Activated B cell treated with CpG ODN at 0.5 μM for 24 hours (primary cell): Measurements from ENCODE around the gene OR8K3. TPM values are rescaled to one million over a fixed set of nuclear protein-coding genes. Genes with fewer than 3 reads are reported as not detected.

Experiments
- ATAC-seq: fragments of 200-7000 bp; cut with Tn5 transposase; one replicate; pipeline ENCODE4 v1.10.0; 2021; ENCODE audit warnings: low read depth, mild to moderate bottlenecking, moderate library complexity
- CTCF ChIA-PET: fragments of 350-600 bp; sonication (Branson Sonifier 250); formaldehyde crosslinking; loops from one replicate; lab custom pipeline; 2021; ENCODE audit warnings: antibody characterized with exemption; lab: Charles Lee
- POLR2A ChIA-PET: fragments of 350-600 bp; sonication (Branson Sonifier 250); formaldehyde crosslinking; loops from one replicate; lab custom pipeline; 2021; ENCODE audit warnings: antibody characterized with exemption; lab: Charles Lee
- DNase-seq: peaks from one replicate; pipeline ENCODE4 v3.0.0; 2022
- H3K27ac Mint-ChIP-seq: one replicate; pipeline ENCODE4 v1.8.0; 2020; ENCODE audit warnings: mixed read lengths
- H3K27me3 Mint-ChIP-seq: one replicate; pipeline ENCODE4 v1.8.0; 2021; ENCODE audit warnings: mixed read lengths
- H3K36me3 Mint-ChIP-seq: one replicate; pipeline ENCODE4 v1.8.0; 2021; ENCODE audit warnings: low read depth, mixed read lengths
- H3K4me1 Mint-ChIP-seq: one replicate; pipeline ENCODE4 v1.8.0; 2021; ENCODE audit warnings: mixed read lengths
- H3K4me3 Mint-ChIP-seq: one replicate; pipeline ENCODE4 v1.8.0; 2020; ENCODE audit warnings: mild to moderate bottlenecking, mixed read lengths
- H3K9me3 Mint-ChIP-seq: one replicate; pipeline ENCODE4 v1.8.0; 2020; ENCODE audit warnings: mixed read lengths
- CTCF ChIP-seq: fragments of 200-600 bp; IDR thresholded peaks from one replicate; pipeline ENCODE4 v1.8.0; 2022; ENCODE audit warnings: antibody characterized with exemption, mild to moderate bottlenecking
- intact Hi-C: fragments of 100-400 bp; cut with micrococcal nuclease; formaldehyde crosslinking; loops from one replicate; pipeline ENCODE4 v1.15.1; 2024
- total RNA-seq: library from RNA; stranded (reverse); gene quantifications from 2 replicates; pipeline ENCODE4 v1.2.3, GENCODE V29; 2022

OR8K3 gene
- total RNA-seq, 1 donor from 2014 or later: not detected

GRCh38 chr11:56307836-56308235 is 7.1 kb upstream of the OR8K3 start:
- ATAC-seq (no peak), DNase-seq (no peak)
- POLR2A ChIA-PET: no interaction called here
- Mint-ChIP-seq H3K4me3 (no peak overlapping the region), H3K27me3 (no peaks in the 10 kb centered on the region), H3K9me3 (peaks cover 5% of the 10 kb centered on the region), H3K27ac (no peak overlapping the region), H3K4me1 (no peaks in the 10 kb centered on the region), H3K36me3 (no peaks in the 10 kb centered on the region)
- intact Hi-C loops: no loop called here
- no peak for TF ChIP-seq CTCF
- CTCF ChIA-PET: no interaction called here

- intact Hi-C loops: no loop called here
- Mint-ChIP-seq H3K9me3 (peaks cover 5% of the 10 kb centered on the region), H3K36me3 (no peaks in the 10 kb centered on the region), H3K4me1 (no peaks in the 10 kb centered on the region), H3K27ac (no peak overlapping the region), H3K4me3 (no peak overlapping the region), H3K27me3 (no peaks in the 10 kb centered on the region)
- ChIA-PET CTCF (no interaction called here), POLR2A (no interaction called here)
- no peak for DNase-seq
- TF ChIP-seq CTCF: no peak
- no peak for ATAC-seq
These were observed 17.0 kb downstream of the OR8K3 start for GRCh38 chr11:56331861-56332491.

- TF ChIP-seq CTCF: no peak
- ATAC-seq (no peak), DNase-seq (no peak)
- Mint-ChIP-seq H3K9me3 (peaks cover 9% of the 10 kb centered on the region), H3K4me3 (no peak overlapping the region), H3K36me3 (no peaks in the 10 kb centered on the region), H3K27me3 (no peaks in the 10 kb centered on the region), H3K27ac (no peak overlapping the region), H3K4me1 (no peaks in the 10 kb centered on the region)
- POLR2A ChIA-PET: no interaction called here
- CTCF ChIA-PET: no interaction called here
- intact Hi-C loops: no loop called here
These were observed 18.2 kb downstream of the OR8K3 start for GRCh38 chr11:56333156-56333555.

- no peak for ATAC-seq
These were observed 25.3 kb downstream of the OR8K3 start for GRCh38 chr11:56340289-56340688.

GRCh38 chr11:56345739-56346138 is 30.8 kb downstream of the OR8K3 start, which contains the start of gene OR8K1:
OR8K1 (plus strand) TSS chr11:56346039; CDS start chr11:56346039, 0 bp downstream.
- no peak within 1 kb of the TSS for H3K4me3 Mint-ChIP-seq
- POLR2A ChIA-PET: no interaction called here

More at GRCh38 chr11:56340289-56340688, 25.3 kb downstream of the OR8K3 start:
- DNase-seq: no peak
- TF ChIP-seq CTCF: no peak
- Mint-ChIP-seq H3K4me3 (no peak overlapping the region), H3K27me3 (no peaks in the 10 kb centered on the region), H3K4me1 (no peaks in the 10 kb centered on the region), H3K36me3 (no peaks in the 10 kb centered on the region), H3K9me3 (peaks cover 27% of the 10 kb centered on the region), H3K27ac (no peak overlapping the region)
- intact Hi-C loops: no loop called here
- CTCF ChIA-PET: no interaction called here
- POLR2A ChIA-PET: no interaction called here

More at GRCh38 chr11:56345739-56346138, 30.8 kb downstream of the OR8K3 start, which contains the start of gene OR8K1:
- Mint-ChIP-seq H3K27me3 (no peaks in the 10 kb centered on the region), H3K36me3 (no peaks in the 10 kb centered on the region), H3K27ac (no peak within 1 kb of the TSS), H3K9me3 (peaks cover 8% of the 10 kb centered on the region), H3K4me1 (no peaks in the 10 kb centered on the region)
- ATAC-seq (no peak), DNase-seq (no peak)
- TF ChIP-seq CTCF: no peak
- CTCF ChIA-PET: no interaction called here
- intact Hi-C loops: no loop called here
